CD14-positive monocyte (primary cell): ENCODE data around the gene ISLR. TPM values are rescaled to one million over a fixed set of nuclear protein-coding genes. Genes with fewer than 3 reads are reported as not detected.

ENCODE experiments used
- DNase-seq, 3 donors: peaks; one replicate each; pipeline ENCODE4 v3.0.0-alpha.2; 2011 to 2022
- H2AFZ ChIP-seq: 2 replicates; pipeline ENCODE4 v1.6.0; 2012; ENCODE audit warnings: mild to moderate bottlenecking, low read depth, low read length, inconsistent platforms; ENCODE audit not compliant: insufficient read depth, poor library complexity, severe bottlenecking
- H3K27ac ChIP-seq, 2 donors: 1 replicate in 1 of 2; 2 replicates in 1 of 2; pipeline ENCODE4 v1.5.1; 2012 to 2013; ENCODE audit warnings: low read length in 2 of 2, control low read depth in 1 of 2, inconsistent platforms in 1 of 2, low read depth in 1 of 2, mild to moderate bottlenecking in 1 of 2
- H3K27me3 ChIP-seq, 2 donors: one replicate each; pipeline versions ENCODE4 v1.6.0 to v1.6.1; 2011 to 2013; ENCODE audit warnings: low read length in 2 of 2; ENCODE audit not compliant: control insufficient read depth in 2 of 2, insufficient read depth in 2 of 2
- H3K36me3 ChIP-seq, 2 donors: replicated peaks in 1 of 2; 1 replicate in 1 of 2; 2 replicates in 1 of 2; pipeline versions ENCODE4 v1.5.1 to v1.6.1; 2012 to 2013; ENCODE audit warnings: low read length in 2 of 2, control low read depth in 1 of 2, inconsistent platforms in 1 of 2, mild to moderate bottlenecking in 1 of 2; ENCODE audit not compliant: insufficient read depth in 2 of 2, control insufficient read depth in 1 of 2
- H3K4me1 ChIP-seq, 2 donors: 1 replicate in 1 of 2; 2 replicates in 1 of 2; pipeline versions ENCODE4 v1.5.1 to v1.6.1; 2012 to 2013; ENCODE audit warnings: low read length in 2 of 2, control low read depth in 1 of 2, inconsistent platforms in 1 of 2, mild to moderate bottlenecking in 1 of 2, moderate library complexity in 1 of 2; ENCODE audit not compliant: insufficient read depth in 2 of 2, control insufficient read depth in 1 of 2
- H3K4me2 ChIP-seq: replicated peaks from 2 replicates; pipeline ENCODE3; 2012; ENCODE audit warnings: low read length, moderate library complexity, mild to moderate bottlenecking; ENCODE audit not compliant: poor library complexity, severe bottlenecking; ENCODE audit errors: extremely low read depth
- H3K4me3 ChIP-seq, 3 experiments: fragments of 200-600 bp in 1 of 3; sonication (generic) in 1 of 3; replicated peaks in 1 of 3; 1 replicate in 2 of 3; 2 replicates in 1 of 3; pipeline ENCODE4 v1.5.1; 2011 to 2013; ENCODE audit warnings: low read length in 3 of 3, mild to moderate bottlenecking in 3 of 3, control low read depth in 2 of 3, low read depth in 2 of 3, inconsistent platforms in 1 of 3, moderate library complexity in 1 of 3
- H3K79me2 ChIP-seq: 2 replicates; pipeline ENCODE4 v1.6.0; 2012; ENCODE audit warnings: mild to moderate bottlenecking, control low read depth, inconsistent platforms, low read length, moderate library complexity; ENCODE audit not compliant: insufficient read depth
- H3K9ac ChIP-seq: 2 replicates; pipeline ENCODE4 v1.6.0; 2017; ENCODE audit warnings: low read length, mild to moderate bottlenecking; ENCODE audit not compliant: insufficient read depth, poor library complexity, severe bottlenecking
- H3K9me3 ChIP-seq, 2 donors: replicated peaks in 1 of 2; 1 replicate in 1 of 2; 2 replicates in 1 of 2; pipeline versions ENCODE4 v1.5.1 to v1.6.1; 2012 to 2013; ENCODE audit warnings: low read length in 2 of 2, control low read depth in 1 of 2; ENCODE audit not compliant: control insufficient read depth in 1 of 2, insufficient read depth in 1 of 2
- H4K20me1 ChIP-seq: 2 replicates; pipeline ENCODE4 v1.6.0; 2012; ENCODE audit warnings: mild to moderate bottlenecking, low read length, control low read depth, moderate library complexity; ENCODE audit not compliant: insufficient read depth
- H3K27ac Mint-ChIP-seq, 7 donors: one replicate each; pipeline ENCODE4 v1.8.0; 2020; ENCODE audit warnings: mild to moderate bottlenecking in 7 of 7, mixed read lengths in 7 of 7, moderate library complexity in 6 of 7, inconsistent platforms in 2 of 7
- H3K27me3 Mint-ChIP-seq, 3 donors: one replicate each; pipeline ENCODE4 v1.8.0; 2021 to 2022; ENCODE audit warnings: low read depth in 3 of 3, mild to moderate bottlenecking in 3 of 3, mixed read lengths in 3 of 3, moderate library complexity in 3 of 3, inconsistent platforms in 1 of 3
- H3K36me3 Mint-ChIP-seq, 2 donors: one replicate each; pipeline ENCODE4 v1.8.0; 2020; ENCODE audit warnings: mixed read lengths in 2 of 2, inconsistent platforms in 1 of 2, mild to moderate bottlenecking in 1 of 2
- H3K4me1 Mint-ChIP-seq: one replicate; pipeline ENCODE4 v1.8.0; 2020; ENCODE audit warnings: mild to moderate bottlenecking, mixed read lengths
- H3K4me3 Mint-ChIP-seq, 2 donors: one replicate each; pipeline ENCODE4 v1.8.0; 2020; ENCODE audit warnings: mild to moderate bottlenecking in 2 of 2, mixed read lengths in 2 of 2, moderate library complexity in 1 of 2
- H3K9me3 Mint-ChIP-seq, 7 donors: one replicate each; pipeline ENCODE4 v1.8.0; 2020 to 2022; ENCODE audit warnings: mixed read lengths in 7 of 7, mild to moderate bottlenecking in 6 of 7, moderate library complexity in 6 of 7, inconsistent platforms in 2 of 7
- WGBS: methylation state at CpG from one replicate; pipeline ENCODE4 v1.1.5; 2013; ENCODE audit warnings: missing lambda C conversion rate; ENCODE audit not compliant: insufficient coverage; 5-methylcytosine and 5-hydroxymethylcytosine counted together
- intact Hi-C, 2 donors: fragments of 100-400 bp; cut with micrococcal nuclease; formaldehyde crosslinking; loops; one replicate each; pipeline versions ENCODE4 v1.15.0 to v1.15.1; 2023
- polyA plus RNA-seq, 3 donors: library from polyadenylated mRNA; depleted of rRNA in 1 of 3; unstranded in 2 of 3; stranded (reverse) in 1 of 3; fragments of 300-500 nt in 2 of 3; fragments of >200 nt in 1 of 3; fragmentation: Illumina TruSeq in 2 of 3; gene quantifications; 1 replicate in 2 of 3; 2 replicates in 1 of 3; pipeline ENCODE4 v1.2.3, GENCODE V29; 2012 to 2021
- TF ChIP-seq, protein P1 (sequence below): fragments of 200-600 bp; IDR thresholded peaks from one replicate; pipeline ENCODE4 v1.8.0; 2022; ENCODE audit warnings: antibody characterized with exemption, mild to moderate bottlenecking

ISLR gene
- polyA plus RNA-seq, 3 donors: not detected

DNA sequence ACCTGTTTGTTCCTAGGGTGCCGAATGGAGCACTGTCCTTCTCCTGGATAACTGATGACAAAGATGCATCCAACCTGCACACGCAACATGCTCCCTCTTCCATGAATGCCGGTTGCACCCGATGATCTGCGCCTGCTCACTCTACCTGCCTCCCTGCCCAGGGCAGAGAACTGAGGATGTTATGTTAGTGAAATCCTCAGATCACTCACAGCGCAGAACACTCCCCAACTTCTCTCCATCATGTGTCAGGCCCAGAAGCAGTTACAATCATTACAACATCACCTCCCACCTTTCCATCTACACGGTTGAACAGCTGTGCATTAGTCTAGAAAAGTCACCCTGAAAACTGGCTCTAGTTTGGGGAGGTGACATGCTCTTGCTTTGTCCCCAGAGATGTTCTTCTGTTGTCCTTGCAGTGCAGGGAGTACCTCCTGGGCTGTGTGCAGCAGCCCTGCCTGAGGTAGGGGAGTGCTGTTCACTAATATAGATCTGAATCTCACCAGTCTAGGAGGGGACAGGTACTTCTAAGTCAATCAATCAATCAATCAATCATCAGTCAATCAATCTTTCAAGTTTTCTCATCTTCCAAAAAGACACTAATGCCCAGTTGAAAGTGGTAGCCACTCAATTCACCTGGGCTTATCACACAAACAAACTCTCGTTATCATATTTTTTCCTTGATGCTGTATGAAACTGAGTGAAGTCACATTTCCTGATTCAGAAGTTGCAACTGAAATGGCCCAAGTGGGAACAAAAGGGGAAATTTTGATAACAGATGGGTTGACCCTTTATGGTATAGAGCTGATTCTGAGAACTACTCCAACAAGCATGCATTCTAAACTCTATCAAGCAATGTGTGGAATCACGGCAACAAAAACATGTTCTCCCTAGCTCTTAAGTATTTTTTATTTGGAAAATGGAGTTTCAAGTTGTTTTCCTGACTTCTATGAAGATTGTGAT is 15.4 kb upstream of the ISLR start:
- Histone ChIP-seq H3K4me1 (no peaks in the 10 kb centered on the region), H3K27me3 (peaks cover 0 to 5% of the 10 kb centered on the region in 2 donors)
- peaks cover 13 to 33% (median 22%) of the 10 kb centered on the region in 3 donors for H3K27me3 Mint-ChIP-seq

More for the DNA sequence above, 15.4 kb upstream of the ISLR start:
- 100% methylated on average over 2 of the region's 9 CpGs for WGBS
- no peak overlapping the region for H2AFZ ChIP-seq
- H3K4me2 ChIP-seq: no peak overlapping the region
- H3K79me2 ChIP-seq: no peaks in the 10 kb centered on the region
- no peaks in the 10 kb centered on the region for H4K20me1 ChIP-seq
- H3K27ac ChIP-seq: no peak overlapping the region
- peak overlapping the region in 1 of 2 donors; percentile 43 for H3K4me3 Mint-ChIP-seq
- DNase-seq: no peak
- no peaks in the 10 kb centered on the region for H3K36me3 Mint-ChIP-seq
- H3K27ac Mint-ChIP-seq: no peak overlapping the region
- no peaks in the 10 kb centered on the region for H3K9me3 ChIP-seq
- H3K9ac ChIP-seq: no peak overlapping the region
- H3K9me3 Mint-ChIP-seq: peaks cover 0 to 1% (median 0%) of the 10 kb centered on the region in 7 donors
- no peaks in the 10 kb centered on the region for H3K36me3 ChIP-seq
- no peak overlapping the region for H3K4me3 ChIP-seq
- intact Hi-C loops: no loop called here
- peaks cover 3% of the 10 kb centered on the region for H3K4me1 Mint-ChIP-seq
- TF ChIP-seq, protein P1, sequence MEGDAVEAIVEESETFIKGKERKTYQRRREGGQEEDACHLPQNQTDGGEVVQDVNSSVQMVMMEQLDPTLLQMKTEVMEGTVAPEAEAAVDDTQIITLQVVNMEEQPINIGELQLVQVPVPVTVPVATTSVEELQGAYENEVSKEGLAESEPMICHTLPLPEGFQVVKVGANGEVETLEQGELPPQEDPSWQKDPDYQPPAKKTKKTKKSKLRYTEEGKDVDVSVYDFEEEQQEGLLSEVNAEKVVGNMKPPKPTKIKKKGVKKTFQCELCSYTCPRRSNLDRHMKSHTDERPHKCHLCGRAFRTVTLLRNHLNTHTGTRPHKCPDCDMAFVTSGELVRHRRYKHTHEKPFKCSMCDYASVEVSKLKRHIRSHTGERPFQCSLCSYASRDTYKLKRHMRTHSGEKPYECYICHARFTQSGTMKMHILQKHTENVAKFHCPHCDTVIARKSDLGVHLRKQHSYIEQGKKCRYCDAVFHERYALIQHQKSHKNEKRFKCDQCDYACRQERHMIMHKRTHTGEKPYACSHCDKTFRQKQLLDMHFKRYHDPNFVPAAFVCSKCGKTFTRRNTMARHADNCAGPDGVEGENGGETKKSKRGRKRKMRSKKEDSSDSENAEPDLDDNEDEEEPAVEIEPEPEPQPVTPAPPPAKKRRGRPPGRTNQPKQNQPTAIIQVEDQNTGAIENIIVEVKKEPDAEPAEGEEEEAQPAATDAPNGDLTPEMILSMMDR: no peak
